GM12878 (cell line): ENCODE measurements around the gene PRPS2. TPM values are rescaled to one million over a fixed set of nuclear protein-coding genes. Genes with fewer than 3 reads are reported as not detected.

Experiments
- ATF2 ChIP-seq: IDR thresholded peaks from 2 replicates; pipeline ENCODE4 v1.6.1; 2012; ENCODE audit warnings: low read length, inconsistent platforms
- CREM ChIP-seq: IDR thresholded peaks from 2 replicates; pipeline ENCODE4 v1.6.1; 2014; ENCODE audit warnings: antibody characterized with exemption, low read depth
- EGR1 ChIP-seq, 2 experiments: IDR thresholded peaks; 1 replicate in 1 of 2; 2 replicates in 1 of 2; pipeline ENCODE4 v1.6.1; 2011 to 2012; ENCODE audit warnings: low read depth in 2 of 2, low read length in 2 of 2, borderline replicate concordance in 1 of 2, mild to moderate bottlenecking in 1 of 2, moderate library complexity in 1 of 2
- GABPA ChIP-seq: IDR thresholded peaks from 2 replicates; pipeline ENCODE4 v1.6.1; 2014; ENCODE audit warnings: antibody characterized with exemption, low read depth, mild to moderate bottlenecking, inconsistent platforms
- GATAD2B ChIP-seq: fragments of 450-650 bp; conservative IDR thresholded peaks from 2 replicates; pipeline ENCODE4 v1.6.1; 2017; ENCODE audit warnings: low read depth, mild to moderate bottlenecking, moderate library complexity
- JUNB ChIP-seq: IDR thresholded peaks from 2 replicates; pipeline ENCODE4 v1.6.1; 2016; ENCODE audit warnings: antibody characterized with exemption, mild to moderate bottlenecking
- MYB ChIP-seq: fragments of 150-350 bp; IDR thresholded peaks from 2 replicates; pipeline ENCODE4 v1.6.1; 2014; ENCODE audit warnings: mild to moderate bottlenecking, low read depth, low read length, borderline replicate concordance
- NKRF ChIP-seq: fragments of 450-650 bp; conservative IDR thresholded peaks from 2 replicates; pipeline ENCODE4 v1.6.1; 2017; ENCODE audit warnings: mild to moderate bottlenecking, moderate library complexity
- PAX8 ChIP-seq: fragments of 450-650 bp; IDR thresholded peaks from 2 replicates; pipeline ENCODE4 v1.6.1; 2017; ENCODE audit warnings: mild to moderate bottlenecking, moderate library complexity
- polyA plus RNA-seq, 11 experiments: library from polyadenylated mRNA; depleted of rRNA in 4 of 11; unstranded in 6 of 11; stranded (reverse) in 5 of 11; fragments of >200 nt; fragmentation: Nextera tagmentation in 4 of 11; fragmentation: Illumina TruSeq in 1 of 11; extraction: Ambion mirVana in 4 of 11; extraction: Trizol in 1 of 11; gene quantifications; 1 replicate in 1 of 11; 2 replicates in 10 of 11; pipeline versions ENCODE4 v1.2.1 to v1.2.3, GENCODE V29; 2011 to 2016; ENCODE audit warnings: inconsistent platforms in 2 of 11, missing spikeins in 2 of 11, low read depth in 1 of 11
- total RNA-seq, 4 experiments: library from RNA; depleted of rRNA in 3 of 4; stranded (reverse); fragments of >200 nt in 3 of 4; fragmentation: Illumina TruSeq in 1 of 4; extraction: Trizol in 1 of 4; gene quantifications; 2 replicates each; pipeline versions ENCODE4 v1.2.1 to v1.2.3, GENCODE V29; 2013 to 2021
- TF ChIP-seq, protein P1 (sequence below): fragments of 450-650 bp; formaldehyde crosslinking; IDR thresholded peaks from 2 replicates; pipeline ENCODE4 v1.5.0; 2022; ENCODE audit warnings: mild to moderate bottlenecking, missing genetic modification characterization

Gene PRPS2
- total and polyA plus RNA-seq, 10 of the 15 experiments (the other 5 are each of a cell fraction or from before 2014, with no cell fraction given), result 44.1 to 102 (median 58.2) TPM

- TF ChIP-seq, protein P1, sequence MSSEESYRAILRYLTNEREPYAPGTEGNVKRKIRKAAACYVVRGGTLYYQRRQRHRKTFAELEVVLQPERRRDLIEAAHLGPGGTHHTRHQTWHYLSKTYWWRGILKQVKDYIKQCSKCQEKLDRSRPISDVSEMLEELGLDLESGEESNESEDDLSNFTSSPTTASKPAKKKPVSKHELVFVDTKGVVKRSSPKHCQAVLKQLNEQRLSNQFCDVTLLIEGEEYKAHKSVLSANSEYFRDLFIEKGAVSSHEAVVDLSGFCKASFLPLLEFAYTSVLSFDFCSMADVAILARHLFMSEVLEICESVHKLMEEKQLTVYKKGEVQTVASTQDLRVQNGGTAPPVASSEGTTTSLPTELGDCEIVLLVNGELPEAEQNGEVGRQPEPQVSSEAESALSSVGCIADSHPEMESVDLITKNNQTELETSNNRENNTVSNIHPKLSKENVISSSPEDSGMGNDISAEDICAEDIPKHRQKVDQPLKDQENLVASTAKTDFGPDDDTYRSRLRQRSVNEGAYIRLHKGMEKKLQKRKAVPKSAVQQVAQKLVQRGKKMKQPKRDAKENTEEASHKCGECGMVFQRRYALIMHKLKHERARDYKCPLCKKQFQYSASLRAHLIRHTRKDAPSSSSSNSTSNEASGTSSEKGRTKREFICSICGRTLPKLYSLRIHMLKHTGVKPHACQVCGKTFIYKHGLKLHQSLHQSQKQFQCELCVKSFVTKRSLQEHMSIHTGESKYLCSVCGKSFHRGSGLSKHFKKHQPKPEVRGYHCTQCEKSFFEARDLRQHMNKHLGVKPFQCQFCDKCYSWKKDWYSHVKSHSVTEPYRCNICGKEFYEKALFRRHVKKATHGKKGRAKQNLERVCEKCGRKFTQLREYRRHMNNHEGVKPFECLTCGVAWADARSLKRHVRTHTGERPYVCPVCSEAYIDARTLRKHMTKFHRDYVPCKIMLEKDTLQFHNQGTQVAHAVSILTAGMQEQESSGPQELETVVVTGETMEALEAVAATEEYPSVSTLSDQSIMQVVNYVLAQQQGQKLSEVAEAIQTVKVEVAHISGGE (CRISPR knock-in tag), result no peak
- no peak for TF ChIP-seq MYB
- no peak for TF ChIP-seq CREM
- peak in 1 of 2 experiments; percentile 61; a peak in 1 of 3 replicates for TF ChIP-seq EGR1 (IDR thresholded peaks at IDR 0.05; ENCODE audit: borderline replicate concordance in 1 of 2, low read depth in 2 of 2, low read length in 2 of 2)
- TF ChIP-seq PAX8, result no peak
- TF ChIP-seq JUNB, result no peak
- no peak for TF ChIP-seq GATAD2B
- TF ChIP-seq GABPA, result no peak
- TF ChIP-seq ATF2, result no peak
- no peak for TF ChIP-seq NKRF
Observed at GRCh38 chrX:12771445-12772069, 19.7 kb upstream of the PRPS2 start (continued).
